Gastroesophageal sphincter (tissue), 4 donors: ENCODE data around the gene BBS7. TPM values are rescaled to one million over a fixed set of nuclear protein-coding genes. Genes with fewer than 3 reads are reported as not detected.

ENCODE experiments used
- ATAC-seq: fragments of 150-250 bp; one replicate; pipeline ENCODE4 v1.9.1; 2016; ENCODE audit warnings: mild to moderate bottlenecking, moderate library complexity
- H3K27ac ChIP-seq, 4 donors: fragments of 200-600 bp; sonication (generic) in 3 of 4; 1 replicate in 3 of 4; 2 replicates in 1 of 4; pipeline ENCODE4 v1.5.1; 2016 to 2019
- H3K27me3 ChIP-seq: fragments of 200-600 bp; sonication (generic); one replicate; pipeline ENCODE4 v1.5.1; 2019
- H3K36me3 ChIP-seq, 2 donors: fragments of 200-600 bp; sonication (generic); one replicate each; pipeline ENCODE4 v1.5.1; 2019; ENCODE audit warnings: control low read depth in 1 of 2
- H3K4me1 ChIP-seq, 3 donors: fragments of 200-600 bp; sonication (generic); 1 replicate in 2 of 3; 2 replicates in 1 of 3; pipeline ENCODE4 v1.5.1; 2016 to 2019; ENCODE audit warnings: control low read depth in 2 of 3
- H3K4me3 ChIP-seq, 2 donors: fragments of 200-600 bp; sonication (generic); one replicate each; pipeline ENCODE4 v1.5.1; 2019; ENCODE audit warnings: mild to moderate bottlenecking in 1 of 2, moderate library complexity in 1 of 2
- H3K9me3 ChIP-seq, 3 donors: fragments of 200-600 bp; sonication (generic); one replicate each; pipeline ENCODE4 v1.5.1; 2017 to 2019; ENCODE audit warnings: control low read depth in 2 of 3
- EP300 ChIP-seq: sonication (generic); formaldehyde crosslinking; IDR thresholded peaks from one replicate; pipeline ENCODE4 v1.6.1; 2017; ENCODE audit warnings: antibody characterized with exemption, mild to moderate bottlenecking
- POLR2A ChIP-seq, 2 donors: fragments of 450-650 bp; IDR thresholded peaks; one replicate each; pipeline ENCODE4 v1.6.1; 2017; ENCODE audit warnings: antibody characterized with exemption in 2 of 2, mild to moderate bottlenecking in 2 of 2, moderate library complexity in 1 of 2
- POLR2AphosphoS5 ChIP-seq: sonication (generic); formaldehyde crosslinking; IDR thresholded peaks from one replicate; pipeline ENCODE4 v1.6.1; 2017; ENCODE audit warnings: antibody characterized with exemption
- WGBS, 2 donors: methylation state at CpG; one replicate each; pipeline ENCODE4 v1.1.5; 2018; ENCODE audit warnings: low coverage in 1 of 2; 5-methylcytosine and 5-hydroxymethylcytosine counted together
- total RNA-seq, 4 donors: library from RNA; depleted of rRNA; stranded (reverse); fragments of >200 nt; gene quantifications; one replicate each; pipeline ENCODE4 v1.1.0, GENCODE V29; 2016
- TF ChIP-seq, protein P1 (sequence below), 4 experiments: fragments of 200-600 bp in 2 of 4; fragments of 450-650 bp in 2 of 4; sonication (generic) in 1 of 4; IDR thresholded peaks; one replicate each; pipeline ENCODE4 v1.5.1; 2017 to 2019; ENCODE audit warnings: antibody characterized with exemption in 4 of 4, mild to moderate bottlenecking in 2 of 4, moderate library complexity in 2 of 4

The BBS7 gene
- total RNA-seq, 4 donors from 2014 or later, result 13.3 to 23.1 (median 20.4) TPM

GRCh38 chr4:121790976-121791375 lies 79.3 kb downstream of the BBS7 start:
- TF ChIP-seq EP300, result no peak
- no peak for TF ChIP-seq POLR2A (IDR thresholded peaks at IDR 0.05)
- TF ChIP-seq POLR2AphosphoS5, result no peak
- TF ChIP-seq, protein P1, sequence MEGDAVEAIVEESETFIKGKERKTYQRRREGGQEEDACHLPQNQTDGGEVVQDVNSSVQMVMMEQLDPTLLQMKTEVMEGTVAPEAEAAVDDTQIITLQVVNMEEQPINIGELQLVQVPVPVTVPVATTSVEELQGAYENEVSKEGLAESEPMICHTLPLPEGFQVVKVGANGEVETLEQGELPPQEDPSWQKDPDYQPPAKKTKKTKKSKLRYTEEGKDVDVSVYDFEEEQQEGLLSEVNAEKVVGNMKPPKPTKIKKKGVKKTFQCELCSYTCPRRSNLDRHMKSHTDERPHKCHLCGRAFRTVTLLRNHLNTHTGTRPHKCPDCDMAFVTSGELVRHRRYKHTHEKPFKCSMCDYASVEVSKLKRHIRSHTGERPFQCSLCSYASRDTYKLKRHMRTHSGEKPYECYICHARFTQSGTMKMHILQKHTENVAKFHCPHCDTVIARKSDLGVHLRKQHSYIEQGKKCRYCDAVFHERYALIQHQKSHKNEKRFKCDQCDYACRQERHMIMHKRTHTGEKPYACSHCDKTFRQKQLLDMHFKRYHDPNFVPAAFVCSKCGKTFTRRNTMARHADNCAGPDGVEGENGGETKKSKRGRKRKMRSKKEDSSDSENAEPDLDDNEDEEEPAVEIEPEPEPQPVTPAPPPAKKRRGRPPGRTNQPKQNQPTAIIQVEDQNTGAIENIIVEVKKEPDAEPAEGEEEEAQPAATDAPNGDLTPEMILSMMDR (IDR thresholded peaks at IDR 0.05), result no peak
- ATAC-seq, result no peak

GRCh38 chr4:121789960-121790829 lies 80.1 kb downstream of the BBS7 start:
- Histone ChIP-seq H3K9me3 (no peaks in the 10 kb centered on the region), H3K27ac (no peak overlapping the region), H3K4me3 (no peak overlapping the region), H3K36me3 (no peaks in the 10 kb centered on the region), H3K4me1 (no peaks in the 10 kb centered on the region), H3K27me3 (peaks cover 53% of the 10 kb centered on the region)
- WGBS, 2 donors, result 59 to 68% methylated on average over 3 of the region's 3 CpGs
- ATAC-seq, result no peak
- TF ChIP-seq EP300 (no peak), POLR2A (IDR thresholded peaks at IDR 0.05) (no peak), POLR2AphosphoS5 (no peak)
- TF ChIP-seq, protein P1 (IDR thresholded peaks at IDR 0.05), result no peak

More at GRCh38 chr4:121790976-121791375, 79.3 kb downstream of the BBS7 start:
- Histone ChIP-seq H3K9me3 (no peaks in the 10 kb centered on the region), H3K27ac (no peak overlapping the region), H3K4me1 (no peaks in the 10 kb centered on the region), H3K27me3 (peaks cover 45% of the 10 kb centered on the region), H3K4me3 (no peak overlapping the region), H3K36me3 (no peaks in the 10 kb centered on the region)

DNA sequence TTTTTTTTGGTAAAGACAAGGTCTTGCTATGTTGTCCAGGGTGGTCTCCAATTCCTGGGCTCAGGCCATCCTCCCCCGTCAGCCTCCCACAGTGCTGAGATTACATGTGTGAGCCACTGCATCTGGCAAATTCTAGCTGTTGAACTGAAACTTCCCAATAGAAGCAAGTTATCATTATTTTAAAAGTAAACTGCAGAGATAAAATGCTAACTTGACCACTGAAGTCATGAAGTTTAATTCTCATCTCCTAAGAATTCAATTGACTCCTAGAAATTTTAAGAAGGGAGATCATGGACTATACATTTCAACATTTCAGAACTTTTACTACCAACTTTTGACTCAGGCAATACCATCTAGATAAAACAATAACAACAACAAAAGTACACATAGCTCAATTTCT lies 80.8 kb downstream of the BBS7 start:
- H3K4me3 ChIP-seq, result no peak overlapping the region
- peaks cover 56% of the 10 kb centered on the region for H3K27me3 ChIP-seq
- H3K4me1 ChIP-seq, result no peaks in the 10 kb centered on the region
- H3K9me3 ChIP-seq, result peaks cover 0 to under 1% (median 0%) of the 10 kb centered on the region in 3 donors
- TF ChIP-seq EP300 (no peak), POLR2AphosphoS5 (no peak), POLR2A (IDR thresholded peaks at IDR 0.05) (no peak)
- TF ChIP-seq, protein P1 (IDR thresholded peaks at IDR 0.05), result no peak
- H3K36me3 ChIP-seq, result no peaks in the 10 kb centered on the region
- H3K27ac ChIP-seq, result no peak overlapping the region
- WGBS, 2 donors, result 60% methylated on average over 1 of the region's 1 CpG; no CpG with 5 or more reads in 1 of the 2 donors
- no peak for ATAC-seq

- Histone ChIP-seq H3K9me3 (peaks cover 0 to 4% (median 0%) of the 10 kb centered on the region in 3 donors), H3K4me3 (no peak overlapping the region), H3K36me3 (no peaks in the 10 kb centered on the region), H3K27ac (no peak overlapping the region), H3K4me1 (no peaks in the 10 kb centered on the region), H3K27me3 (peaks cover 54% of the 10 kb centered on the region)
- no peak for ATAC-seq
- WGBS, 2 donors, result 74 to 83% methylated on average over 2 of the region's 2 CpGs
- TF ChIP-seq, protein P1 (IDR thresholded peaks at IDR 0.05), result no peak
- TF ChIP-seq POLR2A (IDR thresholded peaks at IDR 0.05) (no peak), EP300 (no peak), POLR2AphosphoS5 (no peak)
Observed at GRCh38 chr4:121788896-121789295, 81.4 kb downstream of the BBS7 start.

- peaks cover 0 to 4% (median 0%) of the 10 kb centered on the region in 3 donors for H3K9me3 ChIP-seq
- H3K36me3 ChIP-seq, result no peaks in the 10 kb centered on the region
- TF ChIP-seq POLR2AphosphoS5 (no peak), POLR2A (IDR thresholded peaks at IDR 0.05) (no peak), EP300 (no peak)
- TF ChIP-seq, protein P1 (IDR thresholded peaks at IDR 0.05), result no peak
- H3K27me3 ChIP-seq, result peaks cover 39% of the 10 kb centered on the region
- H3K4me3 ChIP-seq, result no peak overlapping the region
- H3K4me1 ChIP-seq, result no peaks in the 10 kb centered on the region
- H3K27ac ChIP-seq, result no peak overlapping the region
- WGBS, 2 donors, result 59 to 62% methylated on average over 2 of the region's 2 CpGs
- ATAC-seq, result no peak
Observed at GRCh38 chr4:121786221-121786620, 84.1 kb downstream of the BBS7 start.
